Liver (tissue), 3 donors: ENCODE measurements around the gene MEIOC.
"Not testable (repeated sequence)": the region's sequence is repeated elsewhere in the genome, so short reads cannot be mapped to it uniquely, and the experiment has no call there.

ENCODE experiments used
- CTCF ChIP-seq: fragments of 150-350 bp; IDR thresholded peaks from 2 replicates; pipeline ENCODE4 v1.5.1; 2017; ENCODE audit warnings: improper control_type of control experiment, low read depth, low read length; ENCODE audit not compliant: missing input control
- TAF1 ChIP-seq: conservative IDR thresholded peaks from 2 replicates; pipeline ENCODE4 v1.6.1; 2016; ENCODE audit warnings: antibody characterized with exemption, mild to moderate bottlenecking
- donor health status: healthy.
- donor health status: healthy.

- TF ChIP-seq CTCF, TAF1: not testable (repeated sequence)
Observed at GRCh38 chr17:44700288-44700687, 44.0 kb downstream of the MEIOC start.
